Sigmoid colon (tissue), 7 donors: ENCODE data around the gene LENG9. TPM values are rescaled to one million over a fixed set of nuclear protein-coding genes. Genes with fewer than 3 reads are reported as not detected.

ENCODE experiments used
- DNase-seq: peaks from one replicate; pipeline ENCODE4 v3.0.0-alpha.2; 2019
- H3K27ac ChIP-seq, 4 donors: fragments of 200-600 bp; sonication (generic); one replicate each; pipeline ENCODE4 v1.5.1; 2016 to 2019; ENCODE audit warnings: mild to moderate bottlenecking in 1 of 4
- H3K27me3 ChIP-seq, 3 donors: fragments of 200-600 bp; sonication (generic); one replicate each; pipeline ENCODE4 v1.5.1; 2019; ENCODE audit warnings: mild to moderate bottlenecking in 1 of 3
- H3K36me3 ChIP-seq, 4 donors: fragments of 200-600 bp; sonication (generic); one replicate each; pipeline ENCODE4 v1.5.1; 2016 to 2019
- H3K4me1 ChIP-seq, 4 donors: fragments of 200-600 bp; sonication (generic); one replicate each; pipeline ENCODE4 v1.5.1; 2017 to 2019
- H3K4me3 ChIP-seq, 4 donors: fragments of 200-600 bp; sonication (generic); one replicate each; pipeline ENCODE4 v1.5.1; 2017 to 2019; ENCODE audit warnings: mild to moderate bottlenecking in 2 of 4, moderate library complexity in 1 of 4
- H3K9me3 ChIP-seq, 4 donors: fragments of 200-600 bp in 3 of 4; sonication (generic) in 3 of 4; one replicate each; pipeline versions ENCODE4 v1.5.1 to v1.6.1; 2013 to 2019
- EP300 ChIP-seq, 4 donors: sonication (generic); formaldehyde crosslinking; IDR thresholded peaks; one replicate each; pipeline ENCODE4 v1.6.1; 2017; ENCODE audit warnings: antibody characterized with exemption in 4 of 4
- POLR2A ChIP-seq, 2 donors: fragments of 450-650 bp; IDR thresholded peaks; one replicate each; pipeline ENCODE4 v1.6.1; 2016; ENCODE audit warnings: antibody characterized with exemption in 2 of 2, mild to moderate bottlenecking in 2 of 2, moderate library complexity in 2 of 2
- POLR2AphosphoS5 ChIP-seq, 4 donors: sonication (generic); formaldehyde crosslinking; IDR thresholded peaks; one replicate each; pipeline ENCODE4 v1.6.1; 2017; ENCODE audit warnings: antibody characterized with exemption in 4 of 4
- WGBS, 2 donors: extraction: QIAGEN DNeasy Blood & Tissue Kit; methylation state at CpG; one replicate each; pipeline ENCODE4 v1.1.7; 2013; 5-methylcytosine and 5-hydroxymethylcytosine counted together
- intact Hi-C: fragments of 100-400 bp; cut with DNase I; formaldehyde crosslinking; loops from one replicate; pipeline ENCODE4 v1.15.1; 2023
- polyA plus RNA-seq, 3 donors: library from polyadenylated mRNA; stranded (reverse); fragments of 200-250 nt; gene quantifications; one replicate each; pipeline ENCODE4 v1.2.3, GENCODE V29; 2013
- total RNA-seq, 4 donors: library from RNA; depleted of rRNA; stranded (reverse); fragments of >200 nt; gene quantifications; one replicate each; pipeline ENCODE4 v1.1.0, GENCODE V29; 2016
- TF ChIP-seq, protein P1 (sequence below), 4 experiments: fragments of 450-650 bp in 3 of 4; fragments of 200-600 bp in 1 of 4; IDR thresholded peaks; one replicate each; pipeline ENCODE4 v1.5.1; 2016 to 2019; ENCODE audit warnings: antibody characterized with exemption in 4 of 4, mild to moderate bottlenecking in 3 of 4, moderate library complexity in 2 of 4
- donor health status: healthy with polysubstance abuse.
- donor health status: Bipolar disorder and iron deficiency.
- donor health status: healthy.

Gene LENG9
- total and polyA plus RNA-seq, 7 donors, result 2.5 to 14.8 (median 7.8) TPM

DNA sequence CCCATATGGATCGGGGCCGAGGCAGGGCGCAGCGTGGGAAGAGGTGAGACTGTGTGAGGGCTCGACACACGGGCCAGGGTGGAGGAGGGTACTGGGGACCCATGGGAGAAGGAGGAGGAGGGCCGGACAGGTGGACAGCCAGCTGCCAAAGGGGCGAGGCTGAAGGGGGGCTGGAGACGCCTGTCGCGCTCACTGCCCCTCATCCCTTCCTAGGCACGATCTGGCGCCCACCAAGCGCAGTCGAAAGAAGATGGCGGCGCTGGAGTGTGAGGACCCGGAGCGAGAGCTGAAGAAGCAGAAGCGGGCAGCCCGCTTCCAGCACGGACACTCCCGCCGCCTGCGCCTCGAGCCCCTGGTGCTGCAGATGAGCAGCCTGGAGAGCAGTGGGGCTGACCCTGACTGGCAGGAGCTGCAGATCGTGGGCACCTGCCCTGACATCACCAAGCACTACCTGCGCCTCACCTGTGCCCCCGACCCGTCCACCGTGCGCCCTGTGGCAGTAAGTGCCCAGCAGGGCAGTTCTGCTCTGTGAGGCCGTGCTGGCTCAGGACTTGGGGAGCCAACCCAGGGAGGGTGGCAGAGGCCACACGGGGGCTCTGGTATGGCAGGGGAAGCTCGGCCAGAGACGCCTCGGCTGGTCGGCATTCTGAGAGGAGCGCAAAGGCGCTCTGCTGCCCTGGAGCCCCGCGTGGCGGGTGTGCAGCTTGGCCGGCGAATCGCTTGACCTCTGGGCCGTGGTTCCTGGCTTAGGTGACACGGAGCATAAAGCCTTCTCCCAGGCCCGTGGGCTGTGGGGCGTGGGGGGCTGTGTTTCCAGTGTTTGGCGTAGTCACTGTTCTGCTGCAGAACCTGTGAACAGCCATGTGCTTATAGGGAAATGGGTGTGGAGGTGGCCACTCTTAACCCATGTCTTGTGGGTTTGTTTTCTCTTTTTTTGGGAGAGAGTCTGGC is 6.9 kb downstream of the LENG9 start:
- peaks cover 0 to 27% (median 17%) of the 10 kb centered on the region in 4 donors for H3K4me1 ChIP-seq
- no peak overlapping the region for H3K4me3 ChIP-seq
- intact Hi-C loops, result no loop called here

DNA sequence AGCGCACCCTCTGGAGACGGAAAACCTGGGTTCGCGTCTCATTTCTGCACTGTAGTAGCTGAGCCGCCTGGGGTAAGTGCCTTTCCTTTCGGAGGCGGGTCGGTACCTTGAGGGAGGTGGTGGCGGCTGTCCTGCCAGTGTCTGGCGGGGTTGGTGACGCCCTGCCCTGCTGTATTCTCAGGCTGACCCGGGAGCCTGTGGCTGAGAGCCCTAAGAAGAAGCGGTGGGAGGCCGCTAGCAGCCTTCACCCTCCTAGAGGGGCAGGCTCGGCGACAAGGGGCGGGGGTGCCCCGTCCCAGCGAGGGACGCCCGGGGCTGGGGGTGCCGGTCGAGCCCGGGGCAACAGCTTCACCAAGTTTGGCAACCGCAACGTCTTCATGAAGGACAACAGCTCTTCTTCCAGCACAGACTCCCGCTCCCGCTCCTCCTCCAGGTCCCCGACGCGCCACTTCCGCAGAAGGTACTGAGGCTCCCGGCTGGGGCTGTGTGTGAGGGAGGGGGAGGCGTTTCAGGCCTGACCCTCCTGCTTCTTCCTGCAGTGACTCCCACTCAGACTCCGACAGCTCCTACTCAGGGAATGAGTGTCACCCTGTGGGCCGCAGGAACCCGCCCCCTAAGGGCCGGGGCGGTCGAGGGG is 7.7 kb downstream of the LENG9 start:
- Histone ChIP-seq H3K9me3 (no peaks in the 10 kb centered on the region), H3K4me1 (peaks cover 0 to 28% (median 21%) of the 10 kb centered on the region in 4 donors), H3K4me3 (no peak overlapping the region), H3K27ac (no peak overlapping the region), H3K36me3 (peaks cover 81 to 100% (median 95%) of the 10 kb centered on the region in 4 donors), H3K27me3 (no peaks in the 10 kb centered on the region)
- TF ChIP-seq EP300 (IDR thresholded peaks at IDR 0.05) (no peak), POLR2AphosphoS5 (IDR thresholded peaks at IDR 0.05) (no peak)
- TF ChIP-seq, protein P1, sequence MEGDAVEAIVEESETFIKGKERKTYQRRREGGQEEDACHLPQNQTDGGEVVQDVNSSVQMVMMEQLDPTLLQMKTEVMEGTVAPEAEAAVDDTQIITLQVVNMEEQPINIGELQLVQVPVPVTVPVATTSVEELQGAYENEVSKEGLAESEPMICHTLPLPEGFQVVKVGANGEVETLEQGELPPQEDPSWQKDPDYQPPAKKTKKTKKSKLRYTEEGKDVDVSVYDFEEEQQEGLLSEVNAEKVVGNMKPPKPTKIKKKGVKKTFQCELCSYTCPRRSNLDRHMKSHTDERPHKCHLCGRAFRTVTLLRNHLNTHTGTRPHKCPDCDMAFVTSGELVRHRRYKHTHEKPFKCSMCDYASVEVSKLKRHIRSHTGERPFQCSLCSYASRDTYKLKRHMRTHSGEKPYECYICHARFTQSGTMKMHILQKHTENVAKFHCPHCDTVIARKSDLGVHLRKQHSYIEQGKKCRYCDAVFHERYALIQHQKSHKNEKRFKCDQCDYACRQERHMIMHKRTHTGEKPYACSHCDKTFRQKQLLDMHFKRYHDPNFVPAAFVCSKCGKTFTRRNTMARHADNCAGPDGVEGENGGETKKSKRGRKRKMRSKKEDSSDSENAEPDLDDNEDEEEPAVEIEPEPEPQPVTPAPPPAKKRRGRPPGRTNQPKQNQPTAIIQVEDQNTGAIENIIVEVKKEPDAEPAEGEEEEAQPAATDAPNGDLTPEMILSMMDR (IDR thresholded peaks at IDR 0.05), result no peak
- no peak for DNase-seq
- intact Hi-C loops, result no loop called here
- 93 to 95% methylated on average over 40 of the region's 40 CpGs for WGBS, 2 donors

More for the DNA sequence above, 6.9 kb downstream of the LENG9 start:
- 93 to 94% methylated on average over 51 of the region's 51 CpGs for WGBS, 2 donors
- DNase-seq, result no peak
- Histone ChIP-seq H3K36me3 (peaks cover 81 to 100% (median 98%) of the 10 kb centered on the region in 4 donors), H3K9me3 (no peaks in the 10 kb centered on the region), H3K27me3 (no peaks in the 10 kb centered on the region), H3K27ac (no peak overlapping the region)
- TF ChIP-seq EP300 (IDR thresholded peaks at IDR 0.05), result no peak
- TF ChIP-seq, protein P1 (IDR thresholded peaks at IDR 0.05), result no peak
- TF ChIP-seq POLR2A (IDR thresholded peaks at IDR 0.05), result no peak
- no peak for TF ChIP-seq POLR2AphosphoS5 (IDR thresholded peaks at IDR 0.05)

DNA sequence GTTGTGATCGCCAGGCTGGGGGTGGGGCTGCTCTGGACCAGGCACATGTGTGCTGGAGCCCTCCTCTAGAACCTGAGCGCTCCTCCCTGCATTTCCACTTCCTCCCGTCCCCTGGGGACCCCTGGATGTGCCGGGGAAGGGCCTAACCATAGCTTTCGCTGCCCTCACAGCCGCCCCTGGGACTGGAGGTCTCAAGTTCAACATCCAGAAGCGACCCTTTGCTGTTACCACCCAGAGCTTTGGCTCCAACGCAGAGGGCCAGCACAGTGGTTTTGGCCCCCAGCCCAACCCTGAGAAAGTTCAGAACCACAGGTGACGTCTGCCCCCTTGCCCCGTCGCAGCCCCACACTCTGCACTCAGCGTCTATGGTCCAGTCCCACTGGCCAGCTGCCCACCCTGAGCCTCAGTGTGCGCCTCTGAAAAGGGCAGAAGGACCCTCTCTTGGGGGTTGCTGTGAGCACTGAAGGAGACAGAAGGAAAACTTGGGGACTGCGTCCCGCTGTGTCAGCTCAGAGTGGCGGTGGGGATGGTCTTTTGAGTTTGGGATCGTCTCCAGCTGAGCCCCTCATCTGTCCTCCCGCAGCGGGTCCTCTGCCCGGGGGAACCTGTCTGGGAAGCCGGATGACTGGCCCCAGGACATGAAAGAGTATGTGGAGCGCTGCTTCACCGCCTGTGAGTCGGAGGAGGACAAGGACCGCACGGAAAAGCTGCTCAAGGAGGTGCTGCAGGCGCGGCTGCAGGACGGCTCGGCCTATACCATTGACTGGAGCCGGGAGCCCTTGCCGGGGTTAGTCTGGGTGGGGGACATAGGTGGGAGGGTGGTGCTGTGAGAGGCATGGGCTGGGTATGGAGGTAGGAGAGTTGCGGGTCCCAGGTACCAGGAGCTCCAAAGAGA is 8.6 kb downstream of the LENG9 start:
- TF ChIP-seq, protein P1 (IDR thresholded peaks at IDR 0.05), result no peak
- TF ChIP-seq EP300 (IDR thresholded peaks at IDR 0.05) (no peak), POLR2A (IDR thresholded peaks at IDR 0.05) (no peak), POLR2AphosphoS5 (IDR thresholded peaks at IDR 0.05) (no peak)
- no peak overlapping the region for H3K4me3 ChIP-seq
- peaks cover 77 to 94% (median 87%) of the 10 kb centered on the region in 4 donors for H3K36me3 ChIP-seq
- 92 to 95% methylated on average over 33 of the region's 33 CpGs for WGBS, 2 donors
- H3K4me1 ChIP-seq, result peaks cover 0 to 36% (median 29%) of the 10 kb centered on the region in 4 donors
- no peak overlapping the region for H3K27ac ChIP-seq
- no peak for DNase-seq
- H3K9me3 ChIP-seq, result no peaks in the 10 kb centered on the region
- H3K27me3 ChIP-seq, result no peaks in the 10 kb centered on the region
- intact Hi-C loops, result no loop called here

DNA sequence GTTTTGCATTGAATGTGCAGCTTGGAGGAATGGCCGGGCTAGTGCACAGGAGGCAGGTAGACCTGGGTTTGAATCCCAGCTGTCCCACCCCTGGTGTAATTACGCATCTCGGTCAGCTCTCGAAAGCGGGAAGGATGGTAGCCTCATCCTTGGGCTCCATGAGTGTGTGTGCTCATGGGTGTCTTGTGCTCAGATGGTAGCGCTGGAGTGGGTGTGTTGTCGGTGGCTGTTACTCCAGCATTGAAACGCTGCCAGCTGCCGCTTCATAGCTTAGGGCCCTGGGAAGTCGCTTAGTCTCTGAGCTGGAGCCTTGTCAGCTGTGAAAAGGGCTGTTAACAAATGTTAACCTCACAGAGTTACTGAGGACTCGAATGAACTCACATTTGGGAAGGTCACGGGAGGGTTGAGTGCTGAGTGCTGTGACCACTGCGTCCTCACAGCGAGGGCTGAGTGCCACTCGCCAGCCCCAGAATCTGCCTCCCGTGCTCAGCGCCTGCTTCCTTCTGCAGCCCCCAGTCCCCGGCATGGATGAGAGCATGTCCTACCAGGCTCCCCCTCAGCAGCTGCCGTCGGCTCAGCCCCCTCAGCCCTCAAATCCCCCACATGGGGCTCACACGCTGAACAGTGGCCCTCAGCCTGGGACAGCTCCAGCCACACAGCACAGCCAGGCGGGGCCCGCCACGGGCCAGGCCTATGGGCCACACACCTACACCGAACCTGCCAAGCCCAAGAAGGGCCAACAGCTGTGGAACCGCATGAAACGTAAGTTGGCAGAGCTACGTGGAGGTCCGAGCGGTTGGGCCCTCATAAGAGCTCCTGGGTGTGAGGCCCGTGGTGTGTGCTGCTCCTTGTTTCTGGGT is 9.4 kb downstream of the LENG9 start:
- H3K9me3 ChIP-seq, result no peaks in the 10 kb centered on the region
- no peak overlapping the region for H3K27ac ChIP-seq
- no peak overlapping the region for H3K4me3 ChIP-seq
- no peak for TF ChIP-seq POLR2A (IDR thresholded peaks at IDR 0.05)
- TF ChIP-seq POLR2AphosphoS5 (IDR thresholded peaks at IDR 0.05), result no peak
- TF ChIP-seq EP300 (IDR thresholded peaks at IDR 0.05), result no peak
- TF ChIP-seq, protein P1 (IDR thresholded peaks at IDR 0.05), result no peak
- H3K27me3 ChIP-seq, result no peaks in the 10 kb centered on the region
- no peak for DNase-seq
- 93 to 95% methylated on average over 31 of the region's 31 CpGs for WGBS, 2 donors
- intact Hi-C loops, result no loop called here
- peaks cover 0 to 33% (median 29%) of the 10 kb centered on the region in 4 donors for H3K4me1 ChIP-seq
- peaks cover 69 to 85% (median 78%) of the 10 kb centered on the region in 4 donors for H3K36me3 ChIP-seq
